HG03439 (cell line): ENCODE data around the gene TRPC1.

Experiments used
- ATAC-seq: cut with Tn5 transposase; IDR thresholded peaks from one replicate; pipeline ENCODE4 v1.9.1; 2021; ENCODE audit warnings: mild to moderate bottlenecking, moderate library complexity; ENCODE audit not compliant: unreplicated experiment

TRPC1 gene

DNA sequence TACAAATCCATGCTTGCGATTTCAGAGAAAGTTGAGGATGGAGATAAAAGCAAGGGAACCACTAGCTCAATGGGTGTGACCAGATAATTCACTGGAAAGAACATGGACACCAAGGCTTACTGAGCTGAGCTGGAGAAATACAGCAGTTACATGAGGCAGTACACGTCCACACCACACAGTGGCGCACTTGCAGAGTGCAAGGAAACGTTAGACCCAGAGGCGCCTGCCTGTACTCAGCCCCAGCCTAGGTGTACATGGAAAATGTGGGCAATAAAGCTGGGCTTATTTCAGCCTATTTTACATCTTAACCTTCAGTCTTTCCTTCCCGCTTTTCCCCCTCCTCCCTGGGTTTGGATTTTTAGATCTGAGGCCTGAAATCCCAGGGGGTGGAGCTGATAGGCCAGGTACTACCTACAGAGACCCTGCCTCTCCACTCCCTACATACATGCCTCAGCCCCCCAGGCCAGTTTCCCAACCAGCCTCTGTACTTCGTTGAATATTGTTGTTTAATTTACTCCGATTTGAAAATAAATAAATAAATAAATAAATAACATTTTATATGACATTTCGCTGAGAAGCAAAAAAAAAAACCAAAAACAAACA, 105.0 kb downstream of the TRPC1 start:
- ATAC-seq = peak; percentile 96

DNA sequence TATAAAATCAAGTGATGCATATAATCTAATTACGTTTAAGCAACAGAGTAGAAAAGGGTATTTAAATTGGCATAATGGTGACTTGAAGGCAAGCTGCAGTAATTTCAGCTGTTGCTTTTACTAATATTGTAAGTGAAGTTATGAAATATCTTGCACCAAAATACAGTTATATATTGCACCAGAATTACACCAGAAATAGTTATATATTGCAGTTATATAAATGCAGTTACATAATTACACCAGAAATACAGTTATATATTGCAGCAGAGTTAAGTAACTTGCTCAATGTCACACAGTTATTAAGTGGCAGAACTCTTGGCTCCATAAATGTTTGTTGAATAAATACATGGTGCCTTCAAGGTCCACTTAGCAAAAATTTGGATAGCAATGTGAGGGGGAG, 113.7 kb downstream of the TRPC1 start:
- ATAC-seq = no peak

DNA sequence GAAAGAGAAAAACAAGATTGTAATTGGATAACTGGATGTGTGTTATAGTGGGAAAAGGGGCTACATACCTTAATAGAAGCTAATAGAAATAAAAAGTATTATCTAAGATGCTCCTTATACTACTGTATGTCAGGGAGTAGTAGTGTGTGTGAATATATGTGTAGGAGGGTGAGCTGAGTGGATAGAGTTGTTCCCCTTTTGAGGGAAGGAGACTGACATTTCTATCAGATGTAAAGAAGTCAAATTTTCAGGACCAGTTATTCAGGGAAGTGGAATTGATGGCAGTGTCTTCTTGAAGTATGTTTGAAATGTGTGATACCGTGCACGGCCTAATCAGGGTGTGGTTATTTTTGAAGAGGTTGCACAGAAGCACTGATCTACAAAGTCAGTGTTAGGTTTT, 116.0 kb downstream of the TRPC1 start:
- no peak for ATAC-seq

DNA sequence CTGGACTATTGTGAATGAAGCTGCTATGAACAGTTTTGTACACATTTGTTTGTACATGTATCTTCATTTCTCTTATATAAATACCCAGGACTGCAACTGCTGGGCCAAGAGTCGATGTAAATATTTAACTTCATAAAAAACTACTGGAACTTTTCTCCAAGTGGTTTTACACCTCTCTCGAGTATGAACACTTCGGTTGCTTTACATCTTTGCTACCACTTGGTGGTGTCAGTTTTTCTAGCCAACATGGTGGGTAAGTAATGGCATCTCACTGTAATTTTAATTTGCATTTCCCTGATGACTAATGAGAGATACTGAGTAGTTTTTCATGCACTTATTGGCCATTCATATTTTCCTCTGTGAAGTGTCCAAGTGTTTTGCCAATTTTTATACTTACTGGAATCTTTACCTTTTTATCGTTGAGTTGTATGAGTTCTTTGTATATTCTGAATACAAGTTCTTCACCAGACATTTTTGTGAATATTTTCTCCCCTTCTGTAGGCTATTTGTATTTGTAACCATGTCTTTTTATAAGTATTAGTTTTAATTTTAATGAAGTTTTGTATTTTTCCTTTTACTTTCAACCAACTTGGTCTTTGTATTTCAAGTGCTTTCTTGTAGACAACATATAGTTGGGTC, 120.6 kb downstream of the TRPC1 start:
- ATAC-seq = no peak

DNA sequence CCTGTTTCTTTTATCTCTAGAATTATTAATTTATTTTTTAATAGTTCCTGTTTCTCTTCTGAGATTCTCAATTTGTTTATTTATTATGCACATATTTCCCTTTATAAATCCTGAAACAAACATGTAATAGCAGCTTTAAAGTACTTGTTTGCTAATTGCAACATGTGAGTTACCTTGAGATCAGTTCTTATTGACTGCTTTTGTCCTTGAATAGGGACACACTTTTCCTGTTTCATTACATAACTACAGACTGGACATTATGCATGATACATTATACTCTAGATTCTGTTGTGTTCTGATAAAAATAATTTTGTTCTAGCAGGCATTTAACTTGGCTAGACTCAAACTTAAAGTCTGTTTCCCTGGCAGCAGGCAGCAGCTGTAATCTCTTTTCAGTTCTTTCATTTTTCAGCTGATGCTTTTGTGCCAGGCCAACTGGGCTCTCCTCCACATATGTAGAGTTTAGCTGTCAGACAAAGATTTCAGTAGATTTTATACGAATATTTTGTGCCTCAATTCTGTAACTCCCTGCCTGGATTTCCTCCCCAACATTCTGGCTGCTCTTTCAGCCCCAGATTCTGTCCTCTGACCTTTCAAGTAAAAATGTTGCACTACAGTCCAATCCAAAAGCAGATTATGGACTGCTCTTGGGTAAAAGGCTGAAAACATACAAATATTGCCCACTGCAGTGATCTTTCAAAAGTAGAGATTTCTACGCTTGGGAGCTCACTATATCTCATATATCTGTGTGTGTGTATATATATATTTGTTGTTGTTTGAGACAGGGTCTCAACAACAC, 123.1 kb downstream of the TRPC1 start:
- no peak for ATAC-seq

DNA sequence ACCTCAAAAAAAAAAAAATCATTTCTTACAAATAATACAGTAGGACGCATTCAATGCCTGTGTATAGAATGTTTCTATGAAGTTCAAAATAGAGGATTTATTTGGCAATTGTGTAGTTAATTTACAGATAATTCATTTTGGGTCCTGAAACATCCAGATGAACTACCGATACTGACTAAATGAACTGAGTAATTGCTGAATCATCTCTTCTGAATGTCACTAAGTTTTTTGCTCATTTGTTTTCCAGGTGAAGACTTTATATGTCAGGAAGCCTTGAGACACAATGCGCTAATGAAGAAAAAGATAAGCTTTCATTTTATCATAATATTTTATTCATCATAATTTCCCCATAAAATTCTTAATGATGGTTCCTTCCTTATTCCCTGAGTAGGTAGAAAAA, 125.3 kb downstream of the TRPC1 start:
- ATAC-seq = no peak

DNA sequence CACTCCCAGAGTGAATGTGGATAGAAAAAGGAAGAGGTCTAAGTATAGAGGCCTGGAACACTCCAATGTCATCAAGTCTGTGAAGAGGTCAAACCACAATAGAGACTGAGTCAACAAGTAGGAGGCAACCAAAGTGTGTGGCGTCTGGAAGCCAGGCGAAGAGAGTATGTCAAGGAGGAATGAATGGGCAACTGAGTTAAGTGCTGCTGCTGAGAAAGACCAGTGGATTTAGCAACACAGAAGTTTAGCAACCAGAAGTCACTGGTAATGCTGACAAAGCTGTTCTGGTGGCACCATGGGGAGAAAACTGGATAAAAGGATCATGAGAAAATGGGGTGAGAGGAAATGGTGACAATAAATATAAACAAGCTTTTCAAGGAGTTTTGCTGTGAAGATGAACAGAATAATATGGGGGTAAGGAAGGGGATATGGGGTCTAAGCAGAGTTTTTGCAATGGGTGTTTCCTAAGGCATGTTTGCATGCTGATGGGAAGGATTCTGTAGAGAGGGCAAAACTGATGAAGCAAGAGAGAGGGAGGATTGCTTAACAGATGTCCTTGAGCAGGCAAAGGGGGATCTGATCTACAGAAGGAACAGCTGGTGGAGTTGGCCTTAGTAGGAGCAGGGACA, 126.7 kb downstream of the TRPC1 start:
- no peak for ATAC-seq

DNA sequence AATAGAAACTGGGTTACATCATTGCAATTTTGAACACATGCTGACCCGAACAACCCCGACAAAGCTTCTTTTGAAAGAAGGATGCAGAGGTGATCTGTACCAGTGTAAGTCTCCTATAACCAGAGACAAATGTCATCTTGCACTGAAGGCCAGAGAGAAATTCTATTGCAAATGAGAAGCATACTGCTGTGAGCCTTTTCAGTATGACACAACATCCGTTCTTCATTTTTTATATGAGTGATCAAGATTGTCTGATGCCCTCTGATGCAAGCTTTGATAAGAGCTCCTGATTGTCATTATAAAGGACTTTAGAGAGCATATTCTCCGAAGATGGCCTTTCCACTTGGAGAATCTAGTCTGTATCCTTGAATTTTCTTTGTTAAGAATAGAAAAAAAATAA, 128.2 kb downstream of the TRPC1 start:
- ATAC-seq = no peak

DNA sequence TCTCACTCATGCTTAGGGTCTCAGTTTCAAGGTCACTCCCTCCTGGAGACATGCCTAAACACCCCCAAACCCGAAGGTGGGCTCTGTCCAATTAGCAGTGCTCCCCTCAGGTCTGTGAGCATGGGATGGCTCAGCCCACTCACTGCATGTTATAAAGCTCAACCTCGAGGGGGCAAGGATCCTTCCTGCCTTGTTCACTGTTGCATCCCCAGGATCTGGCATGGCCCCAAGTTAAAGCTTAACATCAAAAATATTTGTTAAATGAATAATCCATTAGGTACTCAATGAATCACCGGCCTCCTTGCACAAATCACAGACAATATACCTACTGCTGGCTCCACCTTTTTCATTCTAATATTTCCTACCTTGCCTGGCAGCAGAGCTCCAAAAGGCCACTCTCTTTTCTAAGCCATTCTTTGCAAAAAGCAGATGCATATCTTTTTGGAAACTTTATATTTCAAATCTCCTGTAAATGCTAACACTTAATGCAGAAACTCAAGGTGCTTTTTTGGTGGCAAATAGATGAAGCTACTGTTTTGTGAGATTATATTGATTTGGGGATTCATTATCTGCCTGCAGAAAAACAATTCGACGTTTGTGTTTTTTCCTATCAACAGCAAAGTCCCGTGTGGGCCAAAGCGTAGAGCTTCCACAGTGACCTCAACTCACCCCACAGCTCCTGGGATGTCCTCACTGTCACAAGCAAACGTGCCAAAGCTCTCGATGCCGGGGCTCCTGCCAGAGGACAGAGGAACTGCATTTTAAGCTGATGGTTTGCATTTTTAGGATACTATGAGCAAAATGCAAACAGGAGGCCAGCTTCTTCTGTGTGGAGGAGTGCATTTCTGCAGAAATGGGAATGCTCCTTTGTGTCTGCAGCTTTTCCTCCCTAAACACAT, 129.7 kb downstream of the TRPC1 start:
- ATAC-seq = no peak

DNA sequence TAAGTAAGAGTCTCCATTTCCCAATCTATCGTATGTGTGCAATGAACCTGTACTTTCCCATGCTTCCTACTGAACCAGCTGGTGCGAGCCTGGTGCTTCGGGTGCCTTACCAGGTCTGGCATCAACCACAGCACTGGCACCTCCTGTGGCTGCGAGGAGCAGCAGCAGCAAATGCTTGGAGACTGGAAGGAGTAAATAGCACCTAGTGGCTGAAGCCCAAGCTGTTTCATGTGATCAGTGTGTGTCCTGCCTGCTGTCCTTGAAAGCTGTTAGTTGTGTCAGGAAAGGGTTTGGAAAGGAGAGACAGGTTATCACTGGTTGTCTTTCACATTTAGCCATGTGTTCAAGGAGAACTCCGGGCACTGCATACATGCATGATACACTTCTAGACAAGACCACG, 133.2 kb downstream of the TRPC1 start:
- ATAC-seq = no peak
